T-helper 2 cell treated with Interferon-gamma antibody and Interleukin-4, amounts not matched to agents 5 μg/mL and 100 μg/mL, for 36 hours (primary cell): ENCODE measurements around the gene TLK1.

ENCODE experiments used
- DNase-seq: peaks from one replicate; pipeline ENCODE4 v3.0.0; 2021; ENCODE audit warnings: low spot score
- H3K27ac Mint-ChIP-seq: one replicate; pipeline ENCODE4 v1.8.0; 2021; ENCODE audit warnings: mild to moderate bottlenecking, mixed read lengths
- H3K27me3 Mint-ChIP-seq: one replicate; pipeline ENCODE4 v1.8.0; 2021; ENCODE audit warnings: low read depth, mixed read lengths
- H3K36me3 Mint-ChIP-seq: one replicate; pipeline ENCODE4 v1.8.0; 2021; ENCODE audit warnings: low read depth, mixed read lengths
- H3K4me1 Mint-ChIP-seq: one replicate; pipeline ENCODE4 v1.8.0; 2021; ENCODE audit warnings: low read depth, mixed read lengths
- H3K4me3 Mint-ChIP-seq: one replicate; pipeline ENCODE4 v1.8.0; 2022; ENCODE audit warnings: mild to moderate bottlenecking, moderate library complexity, mixed read lengths
- H3K9me3 Mint-ChIP-seq: one replicate; pipeline ENCODE4 v1.8.0; 2021; ENCODE audit warnings: mixed read lengths

Gene TLK1

DNA sequence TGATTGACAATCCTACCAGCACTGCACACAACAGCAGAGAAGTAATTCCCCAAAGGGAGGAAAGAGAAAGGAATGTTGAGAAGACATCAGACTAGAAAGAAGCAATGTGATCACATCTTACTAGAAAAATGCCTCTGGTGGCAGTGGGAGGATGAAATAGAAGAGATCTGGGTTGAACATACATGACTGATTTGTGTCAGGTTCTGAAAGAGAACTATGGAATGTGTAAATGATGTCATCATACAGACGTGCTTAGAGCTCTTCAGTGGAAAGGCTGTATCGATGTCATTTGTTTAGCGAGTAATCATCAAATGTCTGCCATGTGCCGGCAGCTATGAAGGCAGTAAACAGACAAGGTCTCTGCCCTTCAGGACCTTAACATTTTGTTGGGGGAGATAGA, 206.8 kb downstream of the TLK1 start:
- Mint-ChIP-seq H3K9me3 (no peaks in the 10 kb centered on the region), H3K4me3 (no peak overlapping the region), H3K27ac (no peak overlapping the region), H3K4me1 (no peaks in the 10 kb centered on the region), H3K27me3 (no peaks in the 10 kb centered on the region), H3K36me3 (peaks cover 63% of the 10 kb centered on the region)
- no peak for DNase-seq

DNA sequence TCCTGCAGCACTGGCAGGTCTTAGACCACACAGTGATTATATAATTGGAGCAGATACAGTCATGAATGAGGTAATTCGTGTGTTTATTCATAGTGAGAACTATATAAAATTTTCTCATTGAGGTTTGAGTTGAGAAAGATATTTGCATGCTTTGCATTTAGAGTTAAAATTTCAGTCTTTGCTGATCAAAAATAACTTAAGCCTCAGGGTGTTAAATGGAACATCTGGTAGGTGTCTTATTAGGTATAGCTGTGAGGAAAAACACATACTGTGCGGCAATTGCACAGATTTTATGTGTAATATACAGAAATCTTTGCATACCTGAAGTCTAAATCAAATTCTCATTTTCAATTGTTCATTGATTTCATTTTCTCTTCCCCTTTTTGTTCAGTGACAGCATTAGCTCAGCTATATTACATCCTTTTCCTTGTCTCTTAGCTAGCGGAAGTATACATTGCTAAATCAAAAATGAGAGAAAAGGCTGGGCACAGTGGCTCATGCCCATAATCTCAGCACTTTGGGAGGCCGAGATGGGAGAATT, 210.4 kb downstream of the TLK1 start:
- Mint-ChIP-seq H3K36me3 (peaks cover 50% of the 10 kb centered on the region), H3K27me3 (no peaks in the 10 kb centered on the region), H3K27ac (no peak overlapping the region), H3K4me1 (peaks cover 2% of the 10 kb centered on the region), H3K9me3 (no peaks in the 10 kb centered on the region), H3K4me3 (no peak overlapping the region)
- no peak for DNase-seq

DNA sequence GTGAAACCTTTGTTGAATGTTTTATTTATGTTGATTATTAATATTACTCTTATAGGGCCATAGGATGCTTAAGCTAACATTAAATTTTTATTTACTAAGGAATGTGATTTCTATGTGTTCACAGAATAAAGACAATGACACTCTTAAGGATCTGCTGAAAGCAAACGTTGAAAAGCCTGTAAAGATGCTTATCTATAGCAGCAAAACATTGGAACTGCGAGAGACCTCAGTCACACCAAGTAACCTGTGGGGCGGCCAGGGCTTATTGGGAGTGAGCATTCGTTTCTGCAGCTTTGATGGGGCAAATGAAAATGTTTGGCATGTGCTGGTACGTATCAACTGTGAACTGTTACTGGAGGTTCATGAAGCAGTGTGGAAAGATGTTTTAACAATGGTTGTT, 211.3 kb downstream of the TLK1 start:
- Mint-ChIP-seq H3K9me3 (no peaks in the 10 kb centered on the region), H3K4me3 (no peak overlapping the region), H3K27ac (no peak overlapping the region), H3K27me3 (no peaks in the 10 kb centered on the region), H3K4me1 (peaks cover 2% of the 10 kb centered on the region), H3K36me3 (peaks cover 43% of the 10 kb centered on the region)
- DNase-seq = no peak

DNA sequence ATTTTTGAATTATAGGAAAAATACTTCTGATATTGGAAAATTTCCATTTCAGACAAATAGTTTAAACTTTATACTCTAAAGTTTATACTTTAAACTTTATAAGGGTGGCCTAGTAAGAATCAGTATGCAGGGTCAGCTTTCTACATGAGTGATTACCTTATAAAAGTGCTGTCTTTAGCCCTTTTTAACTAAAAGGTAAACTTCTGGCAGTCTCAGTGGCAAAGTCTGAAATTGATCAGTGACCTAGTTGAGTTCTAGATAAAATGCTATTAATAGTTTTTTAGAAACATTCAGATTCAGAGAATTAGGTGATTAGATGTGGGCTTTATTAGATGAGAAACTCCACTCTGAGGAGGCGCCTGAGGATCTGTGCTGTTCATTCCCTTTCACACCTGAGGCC, 216.1 kb downstream of the TLK1 start:
- Mint-ChIP-seq H3K27me3 (no peaks in the 10 kb centered on the region), H3K4me1 (peaks cover 21% of the 10 kb centered on the region), H3K36me3 (peaks cover 21% of the 10 kb centered on the region), H3K9me3 (no peaks in the 10 kb centered on the region), H3K27ac (no peak overlapping the region), H3K4me3 (no peak overlapping the region)
- no peak for DNase-seq

DNA sequence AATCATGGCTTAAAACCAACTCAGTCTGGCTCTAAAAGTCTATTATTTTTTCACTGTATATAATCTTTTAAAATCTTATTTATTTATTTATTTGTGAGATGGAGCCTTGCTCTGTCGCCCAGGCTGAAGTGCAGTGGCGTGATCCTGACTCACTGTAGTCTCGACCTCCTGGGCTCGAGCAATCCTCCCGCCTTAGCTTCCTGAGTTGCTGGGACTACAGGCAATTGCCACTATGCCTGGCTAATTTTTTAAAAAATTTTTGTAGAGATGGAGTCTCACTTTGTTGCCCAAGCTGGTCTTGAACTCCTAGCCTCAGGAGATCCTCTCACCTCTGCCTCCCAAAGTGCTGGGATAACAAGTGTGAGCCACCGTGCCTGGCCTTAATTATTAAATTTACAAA, 217.1 kb downstream of the TLK1 start:
- Mint-ChIP-seq H3K9me3 (no peaks in the 10 kb centered on the region), H3K27ac (no peak overlapping the region), H3K4me3 (no peak overlapping the region), H3K4me1 (peaks cover 21% of the 10 kb centered on the region), H3K27me3 (no peaks in the 10 kb centered on the region), H3K36me3 (peaks cover 17% of the 10 kb centered on the region)
- no peak for DNase-seq

DNA sequence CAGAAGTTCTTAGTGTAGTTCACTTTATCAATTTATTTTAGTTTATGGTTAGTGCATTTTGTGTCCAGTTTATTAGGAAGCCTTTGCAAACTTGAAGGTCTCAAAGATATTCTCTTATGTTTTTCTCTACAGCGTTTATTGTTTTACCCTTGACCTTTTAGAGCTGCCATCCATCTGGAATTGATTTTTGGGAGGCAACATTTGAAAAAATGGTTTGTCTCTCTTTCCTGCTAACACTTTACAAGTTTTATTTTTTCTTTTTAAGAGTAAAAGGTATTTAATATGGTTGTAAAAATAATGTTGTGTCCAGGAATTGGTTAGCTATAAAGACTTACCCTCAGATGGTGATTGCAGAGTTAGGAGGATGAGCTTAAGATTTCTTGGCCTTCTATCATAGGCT, 217.7 kb downstream of the TLK1 start:
- Mint-ChIP-seq H3K4me3 (no peak overlapping the region), H3K4me1 (peaks cover 21% of the 10 kb centered on the region), H3K27me3 (no peaks in the 10 kb centered on the region), H3K9me3 (no peaks in the 10 kb centered on the region), H3K36me3 (peaks cover 17% of the 10 kb centered on the region), H3K27ac (no peak overlapping the region)
- no peak for DNase-seq

DNA sequence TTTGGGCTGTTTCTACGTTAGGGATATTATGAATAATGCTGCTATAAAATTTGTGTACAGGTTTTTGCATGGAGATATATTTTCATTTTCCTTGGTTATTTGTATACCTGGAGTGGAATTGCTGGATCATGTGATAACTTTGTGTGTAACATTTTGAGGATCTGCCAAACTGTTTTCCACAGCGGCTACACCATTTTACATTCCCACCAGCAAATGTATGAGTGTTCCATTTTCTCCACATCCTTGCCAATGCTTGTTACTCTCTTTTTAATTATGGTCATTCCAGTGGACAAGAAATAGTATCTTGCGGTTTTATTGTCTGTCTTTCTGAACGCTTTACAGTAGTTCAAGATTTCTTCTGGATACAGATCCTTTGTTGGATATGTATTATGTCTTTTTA, 218.1 kb downstream of the TLK1 start:
- DNase-seq = no peak
- Mint-ChIP-seq H3K27ac (no peak overlapping the region), H3K27me3 (no peaks in the 10 kb centered on the region), H3K4me3 (no peak overlapping the region), H3K9me3 (no peaks in the 10 kb centered on the region), H3K4me1 (peaks cover 21% of the 10 kb centered on the region), H3K36me3 (peaks cover 17% of the 10 kb centered on the region)
